Ascending aorta (tissue), 2 donors: ENCODE measurements around the gene TREX2. TPM values are rescaled to one million over a fixed set of nuclear protein-coding genes. Genes with fewer than 3 reads are reported as not detected.

Source experiments
- DNase-seq, 2 donors: peaks; one replicate each; pipeline ENCODE4 v3.0.0-alpha.2; 2019; ENCODE audit warnings: low spot score in 2 of 2
- H3K27ac ChIP-seq, 2 donors: fragments of 200-600 bp; sonication (generic); one replicate each; pipeline ENCODE4 v1.5.1; 2016 to 2017; ENCODE audit warnings: mild to moderate bottlenecking in 1 of 2
- H3K27me3 ChIP-seq: fragments of 200-600 bp; sonication (generic); one replicate; pipeline ENCODE4 v1.5.1; 2017
- H3K36me3 ChIP-seq, 2 donors: fragments of 200-600 bp; sonication (generic); one replicate each; pipeline ENCODE4 v1.5.1; 2016
- H3K4me1 ChIP-seq, 2 donors: fragments of 200-600 bp; sonication (generic); one replicate each; pipeline ENCODE4 v1.5.1; 2016 to 2017; ENCODE audit warnings: mild to moderate bottlenecking in 1 of 2
- H3K4me3 ChIP-seq, 2 donors: fragments of 200-600 bp; sonication (generic); one replicate each; pipeline ENCODE4 v1.5.1; 2016 to 2017; ENCODE audit warnings: mild to moderate bottlenecking in 1 of 2
- H3K9me3 ChIP-seq, 2 donors: fragments of 200-600 bp; sonication (generic); one replicate each; pipeline ENCODE4 v1.5.1; 2016
- intact Hi-C: fragments of 100-400 bp; cut with DNase I; formaldehyde crosslinking; loops from one replicate; pipeline ENCODE4 v1.15.1; 2023
- total RNA-seq: library from RNA; depleted of rRNA; stranded (reverse); fragments of >200 nt; gene quantifications from one replicate; pipeline ENCODE4 v1.1.0, GENCODE V29; 2016
- TF ChIP-seq, protein P1 (sequence below), 3 experiments: fragments of 200-600 bp in 2 of 3; fragments of 450-650 bp in 1 of 3; sonication (generic) in 2 of 3; IDR thresholded peaks; one replicate each; pipeline ENCODE4 v1.5.1; 2016 to 2019; ENCODE audit warnings: antibody characterized with exemption in 3 of 3, mild to moderate bottlenecking in 1 of 3, moderate library complexity in 1 of 3

TREX2 gene
- total RNA-seq, 1 donor from 2014 or later: 0.21 TPM

DNA sequence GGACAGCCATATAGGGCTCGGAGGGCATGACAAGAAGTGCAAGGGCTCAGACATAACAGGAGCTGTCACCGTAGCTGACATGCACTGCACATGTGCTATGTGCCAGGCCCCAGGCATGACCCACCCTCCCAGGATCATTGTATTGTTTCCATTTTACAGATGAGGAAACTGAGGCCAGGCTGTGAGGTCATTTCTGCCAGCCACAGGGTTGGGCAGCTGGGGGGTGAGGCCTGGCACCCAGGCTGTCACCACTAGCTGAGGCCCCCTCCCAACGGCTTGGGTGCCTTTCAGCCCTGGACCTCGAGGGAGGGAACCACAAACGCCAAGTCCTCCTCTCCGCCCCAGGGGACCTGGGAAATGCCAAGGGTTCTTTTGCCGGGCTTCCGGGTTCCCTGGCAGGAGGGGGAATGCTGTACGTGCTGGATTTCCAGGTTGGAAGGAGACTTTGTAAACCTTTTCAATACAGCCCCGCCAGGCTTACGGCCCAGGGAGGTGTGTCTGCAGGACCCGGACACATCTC, 12.6 kb downstream of the TREX2 start:
- no peaks in the 10 kb centered on the region for H3K4me1 ChIP-seq
- intact Hi-C loops: no loop called here
- DNase-seq: no peak
- H3K4me3 ChIP-seq: no peak overlapping the region
- no peaks in the 10 kb centered on the region for H3K36me3 ChIP-seq
- H3K9me3 ChIP-seq: peaks cover 0 to 7% of the 10 kb centered on the region in 2 donors
- H3K27ac ChIP-seq: no peak overlapping the region
- H3K27me3 ChIP-seq: no peaks in the 10 kb centered on the region
- TF ChIP-seq, protein P1, sequence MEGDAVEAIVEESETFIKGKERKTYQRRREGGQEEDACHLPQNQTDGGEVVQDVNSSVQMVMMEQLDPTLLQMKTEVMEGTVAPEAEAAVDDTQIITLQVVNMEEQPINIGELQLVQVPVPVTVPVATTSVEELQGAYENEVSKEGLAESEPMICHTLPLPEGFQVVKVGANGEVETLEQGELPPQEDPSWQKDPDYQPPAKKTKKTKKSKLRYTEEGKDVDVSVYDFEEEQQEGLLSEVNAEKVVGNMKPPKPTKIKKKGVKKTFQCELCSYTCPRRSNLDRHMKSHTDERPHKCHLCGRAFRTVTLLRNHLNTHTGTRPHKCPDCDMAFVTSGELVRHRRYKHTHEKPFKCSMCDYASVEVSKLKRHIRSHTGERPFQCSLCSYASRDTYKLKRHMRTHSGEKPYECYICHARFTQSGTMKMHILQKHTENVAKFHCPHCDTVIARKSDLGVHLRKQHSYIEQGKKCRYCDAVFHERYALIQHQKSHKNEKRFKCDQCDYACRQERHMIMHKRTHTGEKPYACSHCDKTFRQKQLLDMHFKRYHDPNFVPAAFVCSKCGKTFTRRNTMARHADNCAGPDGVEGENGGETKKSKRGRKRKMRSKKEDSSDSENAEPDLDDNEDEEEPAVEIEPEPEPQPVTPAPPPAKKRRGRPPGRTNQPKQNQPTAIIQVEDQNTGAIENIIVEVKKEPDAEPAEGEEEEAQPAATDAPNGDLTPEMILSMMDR (IDR thresholded peaks at IDR 0.05): no peak

GRCh38 chrX:153430796-153431195, 15.1 kb downstream of the TREX2 start:
- H3K4me1 ChIP-seq: no peaks in the 10 kb centered on the region
- H3K4me3 ChIP-seq: no peak overlapping the region
- peaks cover 0 to 7% of the 10 kb centered on the region in 2 donors for H3K9me3 ChIP-seq
- no peaks in the 10 kb centered on the region for H3K36me3 ChIP-seq
- TF ChIP-seq, protein P1 (IDR thresholded peaks at IDR 0.05): no peak
- intact Hi-C loops: no loop called here
- H3K27ac ChIP-seq: no peak overlapping the region
- DNase-seq: no peak
- no peaks in the 10 kb centered on the region for H3K27me3 ChIP-seq

DNA sequence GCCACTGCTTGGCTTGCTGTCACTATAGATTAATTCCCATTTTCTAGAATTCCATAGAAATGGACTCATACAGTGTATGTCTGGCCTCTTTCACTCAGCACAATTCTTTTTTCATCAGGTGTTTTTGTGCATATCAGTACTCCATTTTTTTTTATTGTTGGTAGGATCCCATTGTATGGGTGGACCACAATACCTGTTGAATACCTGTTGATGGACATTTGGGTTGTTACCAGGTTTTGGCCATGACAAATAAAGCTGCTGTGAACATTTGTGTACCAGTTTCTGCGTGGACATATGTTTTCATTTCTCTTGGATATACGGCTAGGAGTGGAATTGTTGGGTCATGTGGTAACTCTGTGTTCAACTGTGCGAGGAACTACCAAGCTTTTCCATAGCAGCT, 19.7 kb downstream of the TREX2 start:
- no peaks in the 10 kb centered on the region for H3K4me1 ChIP-seq
- H3K9me3 ChIP-seq: peaks cover 0 to 7% of the 10 kb centered on the region in 2 donors
- no peak overlapping the region for H3K27ac ChIP-seq
- TF ChIP-seq, protein P1 (IDR thresholded peaks at IDR 0.05): no peak
- no peak for DNase-seq
- H3K4me3 ChIP-seq: no peak overlapping the region
- H3K36me3 ChIP-seq: no peaks in the 10 kb centered on the region
- intact Hi-C loops: no loop called here
- H3K27me3 ChIP-seq: no peaks in the 10 kb centered on the region

DNA sequence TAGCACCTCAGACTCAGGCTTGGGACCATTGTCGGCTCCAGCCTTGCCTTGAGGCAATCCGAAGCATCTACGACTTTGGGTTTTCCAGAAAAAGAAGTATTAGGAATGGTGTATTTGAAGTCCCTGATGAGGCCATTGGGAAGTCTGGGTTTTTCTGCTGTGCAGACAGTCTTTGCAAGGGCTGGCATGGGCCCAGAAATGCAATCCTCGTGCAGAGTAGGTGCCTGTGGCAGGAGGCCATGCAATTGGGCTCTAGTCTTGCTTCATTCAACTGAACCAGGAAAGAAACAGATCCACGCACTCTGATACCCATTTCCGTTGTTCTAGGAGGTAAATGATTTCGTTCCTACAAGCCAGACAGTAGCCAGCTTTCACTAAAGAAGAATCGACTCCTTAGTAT, 22.2 kb downstream of the TREX2 start:
- H3K9me3 ChIP-seq: no peaks in the 10 kb centered on the region
- no peaks in the 10 kb centered on the region for H3K4me1 ChIP-seq
- DNase-seq: no peak
- H3K27ac ChIP-seq: no peak overlapping the region
- H3K27me3 ChIP-seq: no peaks in the 10 kb centered on the region
- intact Hi-C loops: no loop called here
- TF ChIP-seq, protein P1 (IDR thresholded peaks at IDR 0.05): no peak
- no peak overlapping the region for H3K4me3 ChIP-seq
- no peaks in the 10 kb centered on the region for H3K36me3 ChIP-seq

- intact Hi-C loops: no loop called here
- no peak overlapping the region for H3K27ac ChIP-seq
- H3K36me3 ChIP-seq: no peaks in the 10 kb centered on the region
- no peak overlapping the region for H3K4me3 ChIP-seq
- no peaks in the 10 kb centered on the region for H3K4me1 ChIP-seq
- H3K9me3 ChIP-seq: no peaks in the 10 kb centered on the region
- DNase-seq: no peak
- TF ChIP-seq, protein P1 (IDR thresholded peaks at IDR 0.05): no peak
- H3K27me3 ChIP-seq: no peaks in the 10 kb centered on the region
Observed at GRCh38 chrX:153421856-153422255, 24.0 kb downstream of the TREX2 start.
